Activated CD4-positive, alpha-beta T cell treated with anti-CD3 and anti-CD28 coated beads, Interleukin-2, Interleukin-6, amounts not matched to agents 100 ng/mL and 50 ng/mL, durations not matched to agents 16 hours and 8 hours (primary cell): ENCODE data around the gene SRSF12.
A peak's percentile ranks its signal among the peaks of the same experiment; 100 is the strongest.
"Not testable (repeated sequence)": the region's sequence is repeated elsewhere in the genome, so short reads cannot be mapped to it uniquely, and the experiment has no call there.

ENCODE experiments used
- DNase-seq: peaks from one replicate; pipeline ENCODE4 v3.0.0-alpha.2; 2020

Gene SRSF12

DNA sequence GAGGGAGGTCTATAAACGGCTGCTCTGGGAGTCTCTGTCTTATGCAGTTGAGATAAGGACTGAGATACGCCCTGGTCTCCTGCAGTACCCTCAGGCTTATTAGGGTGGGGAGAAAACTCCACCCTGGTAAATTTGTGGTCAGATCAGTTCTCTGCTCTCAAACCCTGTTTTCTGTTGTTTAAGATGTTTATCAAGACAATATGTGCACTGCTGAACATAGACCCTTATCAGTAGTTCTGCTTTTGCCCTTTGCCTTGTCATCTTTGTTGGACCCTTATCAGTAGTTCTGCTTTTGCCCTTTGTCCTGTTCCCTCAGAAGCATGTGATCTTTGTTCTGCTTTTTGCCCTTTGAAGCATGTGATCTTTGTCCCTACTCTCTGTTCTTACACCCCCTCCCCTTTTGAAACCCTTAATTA is 10.4 kb upstream of the SRSF12 start:
- not testable (repeated sequence) for DNase-seq

DNA sequence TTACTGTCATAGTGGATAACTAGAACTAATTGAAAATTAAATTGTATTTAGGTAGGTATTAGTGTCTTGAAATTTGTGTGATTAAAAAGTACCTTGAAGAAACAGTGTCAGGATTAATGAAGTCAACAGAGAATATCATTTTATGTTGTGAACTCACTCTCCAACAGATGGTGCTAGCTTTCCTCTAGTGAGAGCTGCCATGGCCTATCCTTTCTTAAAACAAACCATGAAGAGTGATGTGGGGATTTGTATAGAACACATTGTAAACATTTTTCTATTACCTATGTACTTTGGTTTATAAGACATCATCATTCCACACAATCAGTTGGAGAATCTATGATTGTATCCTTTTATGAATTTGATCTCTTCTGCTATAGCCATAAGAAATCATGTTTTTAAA is 4.8 kb upstream of the SRSF12 start:
- peak; percentile 32 for DNase-seq

DNA sequence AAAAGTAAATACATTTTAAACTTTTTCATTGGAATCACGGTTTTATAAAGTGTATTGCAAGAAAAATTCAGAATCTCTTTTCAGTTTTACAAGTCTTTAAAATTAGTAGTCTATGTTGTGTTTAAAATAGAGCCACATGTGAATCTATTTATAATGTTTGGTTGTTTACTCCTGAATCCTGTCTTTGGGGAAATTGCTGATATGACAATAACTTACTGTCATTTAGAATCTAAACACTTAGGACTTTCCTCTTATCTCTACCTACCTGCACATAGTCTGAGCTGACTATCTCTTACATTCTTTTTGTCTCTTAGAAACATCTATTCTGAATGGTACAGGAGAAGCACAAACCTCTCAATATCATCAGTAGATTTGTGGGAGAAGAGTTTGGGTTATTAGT is 4.1 kb upstream of the SRSF12 start:
- no peak for DNase-seq

DNA sequence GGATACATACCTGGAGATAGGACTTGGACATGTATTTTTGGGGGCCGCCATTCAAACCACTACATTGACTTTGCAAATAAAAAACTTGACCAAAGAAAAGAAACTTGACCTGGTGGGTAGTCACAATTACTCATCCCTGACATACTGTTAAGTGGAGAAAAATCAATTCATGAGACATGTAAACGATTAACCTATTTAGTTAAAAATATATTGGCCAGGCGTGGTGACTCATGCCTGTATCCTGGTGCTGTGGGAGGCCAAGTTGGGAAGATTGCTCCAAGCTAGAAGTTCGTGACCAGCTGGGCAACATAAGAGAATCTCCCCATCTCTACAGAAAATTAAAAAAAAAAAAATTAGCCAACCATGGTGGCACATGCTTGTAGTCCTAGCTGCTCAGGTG is 2.5 kb upstream of the SRSF12 start:
- no peak for DNase-seq

DNA sequence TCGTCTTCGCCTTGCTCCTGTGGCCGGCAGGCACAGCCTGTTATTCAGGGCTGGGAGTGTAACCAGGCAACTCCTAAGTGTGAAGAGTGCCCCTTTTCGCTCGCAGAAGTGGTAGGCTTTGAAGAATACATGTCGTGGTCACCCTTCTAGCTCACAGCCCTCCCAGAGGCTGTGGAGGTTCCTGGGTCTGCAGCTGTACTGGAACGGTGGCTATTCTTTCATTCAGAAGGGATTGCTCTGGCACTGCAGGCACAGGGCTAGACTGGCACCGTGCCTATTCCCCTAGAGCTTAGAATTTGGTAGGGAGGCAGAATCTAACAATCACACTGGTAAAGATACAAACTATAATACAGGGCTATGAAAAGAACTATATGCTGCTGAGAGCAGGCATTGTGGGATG is 1.1 kb upstream of the SRSF12 start:
- no peak for DNase-seq

DNA sequence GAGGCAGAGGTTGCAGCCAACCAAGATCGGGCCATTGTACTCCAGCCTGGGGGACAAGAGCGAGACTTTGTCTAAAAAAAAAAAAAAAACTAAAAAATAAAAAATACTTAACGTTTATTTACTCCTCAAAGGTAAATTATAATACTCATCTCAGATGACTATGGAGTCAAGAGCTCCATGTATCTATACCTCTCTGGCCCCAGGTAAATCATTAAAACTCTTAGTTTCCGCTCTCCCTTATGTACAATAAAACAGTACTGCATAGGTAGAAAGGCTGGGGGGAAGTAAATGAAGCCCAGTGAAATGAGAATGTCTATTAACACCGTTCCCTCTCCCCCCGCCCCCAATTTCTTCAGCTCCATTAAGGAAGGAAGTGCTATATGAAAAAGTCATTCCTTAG is 1.2 kb downstream of the SRSF12 start:
- no peak for DNase-seq

DNA sequence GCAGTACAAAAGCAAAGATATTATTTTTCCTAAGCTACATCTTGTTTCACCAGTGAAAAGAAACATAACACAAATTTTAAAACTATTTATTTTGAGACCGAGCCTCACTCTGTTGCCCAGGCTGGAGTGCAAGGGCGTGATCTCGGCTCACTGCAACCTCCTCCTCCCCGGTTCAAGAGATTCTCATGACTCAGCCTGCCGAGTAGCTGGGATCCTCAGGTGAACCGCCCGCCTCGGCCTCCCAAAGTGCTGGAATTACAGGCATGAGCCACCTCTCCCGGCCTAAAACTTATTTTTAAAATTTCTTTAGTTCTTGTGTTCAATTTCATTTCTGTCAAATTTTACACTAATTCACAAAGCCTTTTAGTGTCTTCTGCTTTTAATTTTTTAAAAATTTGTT is 5.9 kb downstream of the SRSF12 start:
- DNase-seq: no peak

DNA sequence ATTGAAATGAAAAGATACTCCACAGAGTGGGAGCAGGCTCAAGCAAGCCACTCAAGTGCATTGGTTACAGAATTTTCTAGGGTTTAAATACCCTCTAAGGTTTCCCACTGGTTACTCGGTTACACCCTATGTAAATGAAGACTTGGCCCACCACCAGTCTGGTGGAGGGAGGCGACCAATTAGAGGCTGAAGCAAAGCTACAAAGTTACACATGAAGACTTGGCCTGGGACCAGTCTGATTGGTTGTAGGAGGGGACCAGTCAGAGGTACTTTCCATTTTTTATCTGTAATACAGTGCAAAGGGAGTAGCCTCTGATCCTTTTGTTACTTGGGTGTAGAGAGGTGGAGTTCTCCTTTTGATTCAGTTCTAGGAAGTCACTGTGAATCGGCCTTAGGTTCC is 7.6 kb downstream of the SRSF12 start:
- no peak for DNase-seq

DNA sequence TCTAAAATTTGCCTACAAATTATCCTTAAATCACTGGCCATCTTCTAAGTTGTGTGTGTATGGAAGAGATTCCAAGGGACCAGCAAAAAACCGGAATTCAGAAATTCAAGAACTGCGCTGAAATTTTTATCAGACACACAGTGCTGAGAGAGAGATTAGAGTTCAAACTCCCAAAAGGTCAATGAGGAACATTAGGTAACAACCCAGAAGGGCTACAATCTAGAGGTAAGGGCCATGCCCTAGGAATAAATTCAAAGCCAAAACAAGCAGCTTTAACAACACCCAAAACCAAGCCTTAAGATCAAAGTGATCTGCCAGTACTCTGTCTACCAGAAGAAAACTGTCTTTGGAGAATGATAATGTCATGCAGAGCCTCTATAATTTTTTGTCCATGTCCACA is 17.8 kb downstream of the SRSF12 start:
- DNase-seq: no peak

DNA sequence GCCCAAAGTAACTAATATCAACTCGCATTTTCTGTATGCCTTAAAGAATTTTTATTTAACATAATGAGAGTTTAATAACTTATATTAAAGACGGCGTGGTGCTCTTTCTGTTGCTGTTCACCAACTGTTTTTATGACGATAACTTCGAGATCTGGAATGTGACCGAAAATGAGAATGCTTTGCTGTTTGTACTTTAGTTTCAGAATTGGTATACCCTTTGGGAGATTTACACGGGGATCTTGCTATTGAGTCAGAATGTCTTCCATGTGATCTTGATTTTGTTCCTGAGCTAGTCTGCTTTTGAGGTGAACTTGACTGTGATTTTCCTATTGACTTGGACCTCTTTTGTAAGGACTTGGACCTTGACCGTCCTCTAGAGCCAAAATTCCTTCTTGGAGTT is 19.4 kb downstream of the SRSF12 start:
- peak; percentile 78 for DNase-seq

DNA sequence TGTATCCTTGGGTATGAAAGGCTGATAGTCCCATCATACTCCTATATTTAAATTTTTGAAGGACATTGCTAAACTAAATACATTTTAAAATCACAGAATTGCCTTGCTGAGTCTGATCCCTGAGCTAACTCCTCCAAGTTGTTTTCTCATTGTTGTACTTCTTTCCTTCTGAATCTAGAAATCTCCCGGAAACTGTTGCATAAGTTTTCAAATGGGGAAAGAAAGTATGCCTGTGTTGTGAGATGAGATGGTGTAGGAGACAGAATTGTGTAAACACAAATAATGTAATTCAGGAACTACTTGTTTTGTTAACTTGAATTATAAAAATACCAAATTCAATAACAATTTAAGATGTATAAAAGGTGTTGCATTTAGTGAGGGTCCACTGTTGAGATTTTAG is 30.0 kb downstream of the SRSF12 start:
- no peak for DNase-seq

DNA sequence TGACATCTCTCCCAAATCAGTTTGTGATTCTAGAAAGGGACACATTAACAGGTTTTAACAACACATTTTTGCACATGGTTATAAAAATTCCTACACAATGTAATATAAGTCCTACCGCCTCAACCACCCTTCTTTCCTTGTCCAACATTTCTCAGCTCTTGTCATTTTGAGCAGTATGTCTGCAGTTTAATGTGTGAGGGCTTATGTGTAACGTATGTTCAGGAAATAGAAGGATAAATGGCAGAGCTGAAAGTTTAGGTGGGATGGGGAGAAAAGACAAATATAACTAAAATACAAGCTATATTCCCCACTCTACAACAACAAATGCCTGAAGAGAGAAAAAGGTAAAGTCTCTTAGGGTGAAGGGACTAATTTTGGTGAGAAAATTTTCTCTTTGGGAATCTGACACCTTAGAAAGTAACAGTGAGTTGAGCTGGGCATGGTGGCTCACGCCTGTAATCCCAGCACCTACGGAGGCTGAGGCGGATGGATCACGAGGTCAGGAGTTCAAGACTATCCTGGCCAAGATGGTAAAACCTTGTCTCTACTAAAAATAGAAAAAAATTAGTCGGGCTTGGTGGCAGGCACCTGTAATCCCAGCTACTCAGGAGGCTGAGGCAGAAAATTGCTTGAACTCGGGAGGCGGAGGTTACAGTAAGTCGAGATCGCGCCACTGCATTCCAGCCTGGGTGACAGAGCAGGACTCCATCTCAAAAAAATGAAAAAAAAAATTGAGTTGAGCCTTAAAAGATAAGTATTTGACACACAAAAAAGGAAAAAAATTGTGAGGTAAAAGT is 32.3 kb downstream of the SRSF12 start:
- no peak for DNase-seq

DNA sequence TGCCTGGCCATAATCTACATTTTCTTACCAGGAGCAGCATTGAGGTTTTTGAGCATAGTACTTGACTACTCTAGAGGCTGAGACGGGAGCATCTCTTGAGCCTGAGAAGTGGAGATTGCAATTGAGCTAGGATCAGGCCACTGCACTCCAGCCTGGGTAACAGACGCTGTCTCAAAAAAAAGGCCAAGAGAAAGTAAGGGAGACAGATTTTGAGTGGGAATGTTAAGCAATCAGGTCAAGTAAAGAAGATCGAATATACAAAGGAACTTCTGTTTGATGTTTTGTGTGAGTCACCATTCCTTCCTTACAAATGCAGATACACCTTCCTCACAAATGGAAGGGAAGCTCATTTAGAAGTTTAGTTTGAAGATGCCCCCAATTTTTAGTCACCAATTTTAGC is 32.9 kb downstream of the SRSF12 start:
- no peak for DNase-seq

DNA sequence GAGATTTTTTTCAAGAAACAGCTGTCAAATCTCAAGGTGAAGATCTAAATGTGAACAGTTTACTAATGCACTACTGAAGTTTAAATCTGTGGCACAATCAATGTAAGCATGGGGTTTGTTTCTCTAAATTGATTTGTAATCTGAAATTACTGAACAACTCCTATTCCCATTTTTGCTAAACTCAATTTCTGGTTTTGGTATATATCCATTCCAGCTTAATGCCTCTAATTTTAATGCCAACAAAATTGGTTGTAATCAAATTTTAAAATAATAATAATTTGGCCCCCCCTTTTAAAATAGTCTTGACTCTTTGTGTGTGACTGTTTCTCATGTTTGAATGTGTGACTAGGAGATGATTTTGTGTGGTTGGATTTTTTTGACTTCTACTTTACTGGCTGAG is 33.3 kb downstream of the SRSF12 start:
- DNase-seq: no peak

DNA sequence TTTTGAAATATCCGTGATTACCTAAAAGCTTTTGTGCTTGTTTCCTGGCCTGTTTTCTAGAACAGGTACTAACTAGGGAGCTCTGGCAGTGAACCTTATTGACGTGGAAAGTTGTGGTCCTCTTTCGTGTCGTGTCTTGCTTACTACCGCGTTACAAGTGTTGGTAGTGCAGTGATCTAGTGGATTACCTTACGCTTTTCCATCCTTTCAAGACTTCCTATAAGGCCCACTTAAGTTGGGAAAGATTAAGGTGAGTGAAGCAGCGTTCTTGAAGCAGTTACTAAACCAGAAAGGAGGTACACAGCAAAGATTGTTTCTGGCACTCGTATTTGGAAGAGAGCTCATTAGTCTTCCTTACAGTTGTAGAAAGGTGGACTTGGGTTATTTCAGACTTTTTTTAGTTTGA is 35.4 kb downstream of the SRSF12 start:
- DNase-seq: peak; percentile 33

DNA sequence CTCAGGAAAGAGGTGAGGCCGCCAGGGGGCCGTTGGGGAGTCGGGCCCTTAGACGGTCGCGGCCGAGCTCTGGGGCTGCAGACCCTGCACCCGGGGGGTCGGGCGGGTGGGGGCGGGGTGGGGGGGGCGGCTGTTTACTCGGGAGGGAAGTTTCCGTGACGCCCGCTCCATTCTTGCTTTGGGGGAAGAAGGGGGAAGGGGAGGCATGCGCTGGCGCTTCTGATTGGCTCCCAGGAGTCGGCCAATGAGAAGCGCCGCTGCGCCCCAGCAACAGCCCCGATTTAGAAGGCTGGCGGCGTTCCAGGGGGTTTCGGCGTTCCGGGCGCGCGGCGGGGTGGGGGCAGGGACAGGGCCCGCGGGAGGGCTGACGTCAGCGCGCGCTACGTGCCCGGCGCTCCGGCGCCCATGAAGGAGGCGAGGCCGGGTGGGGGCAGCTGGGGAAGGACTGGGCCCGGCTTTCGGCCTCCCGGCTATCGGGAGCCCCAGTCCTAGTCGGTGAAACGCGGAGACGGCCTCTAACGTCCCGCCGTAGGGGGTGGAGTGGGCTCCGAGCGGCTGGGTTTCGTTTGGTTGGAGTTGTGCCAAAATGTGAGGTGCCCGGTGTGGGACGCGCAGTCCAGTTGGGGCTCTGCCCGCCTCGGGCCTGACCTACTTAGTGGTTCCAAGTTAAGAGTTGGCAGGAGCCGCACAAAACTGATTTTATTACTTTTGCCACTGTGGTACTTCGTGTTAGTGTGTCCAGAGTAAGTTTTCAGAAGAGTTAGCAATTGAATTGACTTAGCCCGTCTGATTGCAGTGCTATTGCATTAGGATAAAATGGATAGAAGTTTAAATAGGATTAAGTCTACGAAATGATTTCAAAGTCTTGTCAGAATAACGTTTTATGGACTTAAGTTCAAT is 36.2 kb downstream of the SRSF12 start:
- peak; percentile 97 for DNase-seq

DNA sequence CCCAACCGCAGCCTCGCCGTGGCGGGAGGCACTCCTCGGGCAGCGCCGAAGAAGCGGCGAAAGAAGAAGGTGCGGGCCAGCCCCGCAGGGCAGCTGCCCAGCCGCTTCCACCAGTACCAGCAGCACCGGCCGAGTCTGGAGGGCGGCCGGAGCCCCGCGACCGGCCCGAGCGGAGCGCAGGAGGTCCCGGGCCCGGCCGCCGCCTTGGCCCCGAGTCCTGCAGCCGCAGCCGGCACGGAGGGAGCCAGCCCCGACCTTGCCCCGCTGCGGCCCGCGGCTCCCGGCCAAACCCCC is 36.8 kb downstream of the SRSF12 start:
- no peak for DNase-seq

DNA sequence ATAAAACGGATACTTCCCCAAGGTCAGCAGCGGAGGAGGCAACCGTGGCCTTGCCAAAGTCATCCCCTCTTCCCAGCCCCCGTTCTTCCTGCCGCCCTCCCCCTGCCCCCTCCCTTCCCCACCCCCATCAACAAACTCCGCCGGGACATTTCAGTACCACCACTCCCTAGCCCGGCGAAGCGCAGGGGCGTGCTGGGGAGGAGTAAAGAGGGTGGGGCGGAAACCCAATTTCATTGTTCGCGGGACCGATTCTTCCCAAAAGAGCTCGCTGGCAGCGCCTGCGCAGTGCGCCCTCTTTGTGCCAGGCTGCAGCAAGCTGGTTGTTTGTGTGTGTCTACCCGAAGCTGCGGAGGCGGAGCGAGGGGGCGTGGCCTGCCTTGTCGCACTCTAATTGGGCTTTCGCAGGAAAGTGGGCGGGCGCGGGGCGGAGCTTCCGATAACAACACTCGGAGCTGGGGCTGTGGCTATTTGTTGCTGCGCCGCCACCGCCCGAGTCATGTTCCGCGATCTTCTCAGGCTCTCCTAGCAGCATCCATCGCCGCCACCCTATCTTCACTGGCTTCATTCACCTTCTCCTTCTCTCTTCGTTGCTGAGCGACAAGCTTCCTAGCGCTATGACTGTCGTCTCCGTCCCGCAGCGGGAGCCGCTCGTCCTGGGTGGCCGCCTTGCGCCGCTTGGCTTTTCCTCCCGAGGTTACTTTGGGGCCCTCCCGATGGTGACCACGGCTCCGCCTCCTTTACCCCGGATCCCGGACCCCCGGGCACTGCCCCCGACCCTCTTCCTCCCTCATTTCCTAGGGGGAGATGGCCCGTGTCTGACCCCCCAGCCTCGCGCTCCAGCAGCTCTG is 37.4 kb downstream of the SRSF12 start, which contains the start of gene PNRC1:
TSS of gene PNRC1 (plus strand) at position 471 of the 848 bp plus-strand sequence. CDS start at position 615, 144 bp downstream.
- DNase-seq: peak; percentile 100

DNA sequence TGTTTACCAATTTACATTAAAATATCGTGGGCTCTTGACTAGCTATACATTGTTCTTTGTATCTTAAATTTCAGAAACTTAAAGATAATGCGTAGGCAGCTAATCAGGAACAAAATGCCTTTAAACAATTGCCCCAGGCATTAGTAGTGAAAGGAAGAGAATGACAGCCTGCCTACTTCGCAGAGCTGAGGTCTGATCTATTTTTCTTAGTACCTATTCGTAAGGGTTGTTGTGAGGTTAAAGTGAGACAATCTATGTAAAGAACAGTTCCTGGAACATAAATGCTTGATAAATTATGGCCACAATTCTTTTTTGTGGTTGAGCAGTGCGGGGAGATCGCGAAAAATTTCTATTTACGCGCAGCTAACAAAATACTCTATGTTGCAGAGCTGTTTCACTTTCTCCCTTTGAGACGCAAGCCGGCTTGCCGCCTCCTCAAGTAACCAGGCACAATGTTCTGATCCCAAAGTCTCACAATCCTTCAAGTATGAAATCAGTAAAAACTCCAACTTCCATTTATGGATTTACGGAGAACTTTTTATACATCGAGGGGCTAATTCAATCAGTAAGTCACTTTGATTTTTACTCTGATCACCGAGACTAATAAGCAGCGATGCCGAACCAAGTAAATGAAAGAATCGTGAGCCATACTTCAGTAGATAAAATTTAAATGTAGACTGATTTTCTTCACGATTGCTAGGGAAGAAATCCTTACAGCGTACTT is 38.2 kb downstream of the SRSF12 start:
- peak; percentile 61 for DNase-seq

DNA sequence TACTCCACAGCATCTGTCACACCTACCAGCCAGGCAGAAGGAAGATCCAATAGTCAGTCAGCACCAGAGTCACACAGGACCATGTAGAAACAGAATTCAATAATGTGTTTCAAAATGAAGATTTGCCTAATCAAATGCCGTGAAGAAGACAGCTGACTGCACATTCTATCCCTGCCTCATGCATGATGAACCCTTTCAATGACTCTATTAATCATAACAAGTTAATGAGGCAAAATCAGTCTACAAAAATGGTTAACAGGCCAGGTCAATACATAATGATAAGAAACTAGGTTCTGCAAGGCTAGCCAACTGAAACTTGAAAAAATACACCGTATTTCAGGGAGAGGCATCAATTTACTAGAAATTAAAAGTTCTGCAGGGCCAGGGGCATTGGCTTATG is 44.0 kb downstream of the SRSF12 start:
- no peak for DNase-seq

DNA sequence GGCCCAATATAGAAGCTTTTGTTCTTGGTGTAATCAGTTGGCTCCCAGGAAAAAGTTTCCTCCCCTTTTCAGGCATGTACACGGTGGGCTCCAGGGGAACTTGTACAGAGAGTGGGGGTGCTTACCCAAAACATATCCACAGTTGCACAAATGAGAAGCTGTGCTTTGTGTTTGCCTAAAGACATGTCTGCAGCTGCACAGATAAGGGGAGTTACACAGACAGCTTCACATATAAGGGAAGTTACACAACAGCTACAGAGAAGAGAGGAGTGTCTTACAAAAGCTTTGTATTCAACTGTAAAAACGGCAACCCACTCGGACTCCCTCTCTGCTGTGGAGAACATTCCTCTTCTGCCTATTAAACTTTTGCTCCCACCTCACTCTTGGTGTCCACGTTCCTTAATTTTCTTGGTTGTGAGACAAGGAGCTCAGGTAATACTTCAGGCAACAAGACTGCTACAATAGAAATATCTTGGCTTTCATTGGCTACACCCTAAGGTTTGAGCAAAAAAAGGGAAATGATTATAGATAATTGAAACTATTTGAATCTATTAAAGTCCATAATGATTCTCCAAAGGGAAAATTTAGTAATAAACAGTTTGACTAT is 44.8 kb downstream of the SRSF12 start:
- DNase-seq: no peak

DNA sequence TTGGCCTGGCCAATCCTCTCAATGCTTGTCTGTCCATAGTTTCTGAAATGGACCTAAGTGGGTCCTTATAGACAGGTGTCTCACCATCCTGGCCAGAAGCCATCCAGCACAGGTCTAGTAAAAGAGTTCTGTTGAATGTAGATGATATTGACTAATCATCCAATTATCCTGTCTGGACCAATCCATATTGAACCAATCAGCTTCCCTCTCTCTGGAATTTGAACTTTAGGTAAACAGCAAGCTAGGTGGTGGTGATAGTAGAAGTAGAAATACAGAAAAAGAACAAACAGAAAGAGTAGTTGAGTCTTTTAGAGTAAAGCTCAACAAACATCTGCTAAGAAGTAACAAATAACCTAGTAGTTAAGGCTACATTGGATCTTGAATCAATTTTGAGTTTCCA is 46.8 kb downstream of the SRSF12 start:
- no peak for DNase-seq
